ENCODE data around the gene RASGRF2. TPM values are rescaled to one million over a fixed set of nuclear protein-coding genes. Genes with fewer than 3 reads are reported as not detected.

The RASGRF2 gene
- total and polyA plus RNA-seq, 10 donors: 0.74 to 13.9 (median 8.8) TPM

- TF ChIP-seq POLR2AphosphoS5 (IDR thresholded peaks at IDR 0.05): no peak
- no peak for TF ChIP-seq POLR2A (IDR thresholded peaks at IDR 0.05)
- no peak for TF ChIP-seq CTCF (IDR thresholded peaks at IDR 0.05 in 8 of 11, conservative IDR thresholded peaks at IDR 0.05 in 3 of 11)
- Histone ChIP-seq H3K27me3 (replicated peaks in 1 of 7) (no peaks in the 10 kb centered on the region), H3K27ac (no peak overlapping the region), H3K4me3 (no peak overlapping the region), H3K4me1 (no peaks in the 10 kb centered on the region), H3K36me3 (peaks cover 0 to 9% (median 0%) of the 10 kb centered on the region in 6 donors), H3K9me3 (no peaks in the 10 kb centered on the region)
- WGBS, 5 donors: 88 to 97% (median 94%) methylated on average over 1 of the region's 1 CpG
- DNase-seq: no peak
- intact Hi-C loops (cut with DNase I; ENCODE audit: low total_unique reads): no loop called here
Measured at GRCh38 chr5:81204205-81204604, 244.0 kb downstream of the RASGRF2 start.

- intact Hi-C loops (cut with DNase I; ENCODE audit: low total_unique reads): no loop called here
- H3K27ac ChIP-seq: no peak overlapping the region
- peaks cover 0 to 9% (median 0%) of the 10 kb centered on the region in 6 donors for H3K36me3 ChIP-seq
- no peaks in the 10 kb centered on the region for H3K27me3 ChIP-seq (replicated peaks in 1 of 7)
- H3K4me1 ChIP-seq: no peaks in the 10 kb centered on the region
- no peak for DNase-seq
- no peak for TF ChIP-seq POLR2AphosphoS5 (IDR thresholded peaks at IDR 0.05)
- no peak for TF ChIP-seq POLR2A (IDR thresholded peaks at IDR 0.05)
- WGBS, 5 donors: 70 to 88% (median 88%) methylated on average over 4 of the region's 4 CpGs
- no peaks in the 10 kb centered on the region for H3K9me3 ChIP-seq
- H3K4me3 ChIP-seq: no peak overlapping the region
Measured at GRCh38 chr5:81205058-81205457, 244.9 kb downstream of the RASGRF2 start.

GRCh38 chr5:81207009-81207408 lies 246.8 kb downstream of the RASGRF2 start:
- DNase-seq: no peak
- no peak overlapping the region for H3K27ac ChIP-seq
- no peaks in the 10 kb centered on the region for H3K9me3 ChIP-seq
- TF ChIP-seq POLR2AphosphoS5 (IDR thresholded peaks at IDR 0.05): no peak
- no peak for TF ChIP-seq CTCF (IDR thresholded peaks at IDR 0.05 in 8 of 11, conservative IDR thresholded peaks at IDR 0.05 in 3 of 11)
- no peak for TF ChIP-seq POLR2A (IDR thresholded peaks at IDR 0.05)
- H3K4me3 ChIP-seq: no peak overlapping the region
- WGBS, 5 donors: 75 to 87% (median 83%) methylated on average over 5 of the region's 5 CpGs
- H3K4me1 ChIP-seq: no peaks in the 10 kb centered on the region
- no peaks in the 10 kb centered on the region for H3K27me3 ChIP-seq (replicated peaks in 1 of 7)
- intact Hi-C loops (cut with DNase I; ENCODE audit: low total_unique reads): no loop called here
- peaks cover 0 to 2% (median 0%) of the 10 kb centered on the region in 6 donors for H3K36me3 ChIP-seq

GRCh38 chr5:81208904-81209303 lies 248.7 kb downstream of the RASGRF2 start:
- Histone ChIP-seq H3K27me3 (replicated peaks in 1 of 7) (no peaks in the 10 kb centered on the region), H3K36me3 (peaks cover 0 to 6% (median 0%) of the 10 kb centered on the region in 6 donors), H3K4me1 (no peaks in the 10 kb centered on the region), H3K9me3 (no peaks in the 10 kb centered on the region), H3K27ac (no peak overlapping the region), H3K4me3 (no peak overlapping the region)
- DNase-seq: no peak
- WGBS, 5 donors: 88 to 94% (median 92%) methylated on average over 4 of the region's 4 CpGs
- intact Hi-C loops (cut with DNase I; ENCODE audit: low total_unique reads): no loop called here
- TF ChIP-seq POLR2AphosphoS5 (IDR thresholded peaks at IDR 0.05): no peak
- no peak for TF ChIP-seq CTCF (IDR thresholded peaks at IDR 0.05 in 8 of 11, conservative IDR thresholded peaks at IDR 0.05 in 3 of 11)
- no peak for TF ChIP-seq POLR2A (IDR thresholded peaks at IDR 0.05)

GRCh38 chr5:81209386-81209785 lies 249.2 kb downstream of the RASGRF2 start:
- DNase-seq: no peak
- 87 to 95% (median 93%) methylated on average over 5 of the region's 5 CpGs for WGBS, 5 donors
- H3K4me3 ChIP-seq: no peak overlapping the region
- no peaks in the 10 kb centered on the region for H3K4me1 ChIP-seq
- no peaks in the 10 kb centered on the region for H3K27me3 ChIP-seq (replicated peaks in 1 of 7)
- intact Hi-C loops (cut with DNase I; ENCODE audit: low total_unique reads): no loop called here
- no peak for TF ChIP-seq POLR2A (IDR thresholded peaks at IDR 0.05)
- no peak for TF ChIP-seq CTCF (IDR thresholded peaks at IDR 0.05 in 8 of 11, conservative IDR thresholded peaks at IDR 0.05 in 3 of 11)
- TF ChIP-seq POLR2AphosphoS5 (IDR thresholded peaks at IDR 0.05): no peak
- peaks cover 0 to 6% (median 0%) of the 10 kb centered on the region in 6 donors for H3K36me3 ChIP-seq
- H3K9me3 ChIP-seq: no peaks in the 10 kb centered on the region
- no peak overlapping the region for H3K27ac ChIP-seq

All from spleen (tissue), 11 donors.